MM.1S (cell line): ENCODE data around the gene CCDC196.

Experiments
- EZH2 ChIP-seq: fragments of 300-600 bp; sonication (generic); optimal IDR thresholded peaks from 2 replicates; pipeline ENCODE3; 2017; ENCODE audit warnings: low read depth, mild to moderate bottlenecking, antibody characterized with exemption, low read length, mixed read lengths
- EZH2phosphoT487 ChIP-seq: fragments of 300-600 bp; sonication (generic); IDR thresholded peaks from 2 replicates; pipeline ENCODE4 v1.6.1; 2018; ENCODE audit warnings: antibody characterized with exemption, low read length
- TF ChIP-seq, protein P1 (sequence below): fragments of 300-600 bp; sonication (generic); IDR thresholded peaks from 2 replicates; pipeline ENCODE4 v1.5.1; 2016; ENCODE audit warnings: antibody characterized with exemption, low read length, mixed read lengths

DNA sequence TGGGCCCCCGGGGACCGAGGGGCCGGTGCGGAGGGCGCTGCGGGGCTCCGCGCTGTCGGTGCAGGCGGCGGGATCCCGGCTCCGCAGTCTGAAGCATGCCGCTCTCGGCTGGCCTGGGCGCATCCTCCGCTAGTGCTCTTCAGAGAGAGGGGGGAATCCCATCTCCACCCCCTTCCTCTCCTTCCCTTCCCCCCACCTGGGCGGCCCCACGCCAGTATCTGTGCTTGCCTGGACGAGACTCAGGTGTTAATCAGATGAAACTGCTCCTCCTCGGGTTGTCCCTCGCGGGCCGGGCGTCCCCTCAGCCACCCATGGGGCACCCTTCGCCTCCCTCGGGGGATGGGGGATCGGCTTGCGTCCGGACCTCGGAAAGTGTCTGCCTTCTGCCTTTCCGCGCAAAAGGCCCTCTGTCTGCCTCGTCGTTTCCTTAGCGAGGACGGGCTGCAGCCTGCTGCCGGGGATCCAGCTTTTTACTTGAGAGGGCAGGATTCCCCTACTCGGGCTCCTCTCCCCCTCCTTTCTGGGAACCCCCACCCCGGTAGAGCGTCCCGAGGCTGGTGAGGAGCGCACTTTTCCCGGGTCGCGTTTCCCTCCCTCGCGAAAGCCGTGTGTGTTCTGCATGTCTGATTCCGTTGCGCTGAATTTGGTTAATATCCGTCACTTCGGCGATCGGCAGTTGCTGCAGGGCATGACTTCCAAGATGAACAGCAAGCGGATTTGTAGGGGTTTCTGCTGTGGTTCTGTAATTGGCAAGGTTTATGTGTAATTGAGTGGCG, 22.9 kb downstream of the CCDC196 start:
- TF ChIP-seq, protein P1, sequence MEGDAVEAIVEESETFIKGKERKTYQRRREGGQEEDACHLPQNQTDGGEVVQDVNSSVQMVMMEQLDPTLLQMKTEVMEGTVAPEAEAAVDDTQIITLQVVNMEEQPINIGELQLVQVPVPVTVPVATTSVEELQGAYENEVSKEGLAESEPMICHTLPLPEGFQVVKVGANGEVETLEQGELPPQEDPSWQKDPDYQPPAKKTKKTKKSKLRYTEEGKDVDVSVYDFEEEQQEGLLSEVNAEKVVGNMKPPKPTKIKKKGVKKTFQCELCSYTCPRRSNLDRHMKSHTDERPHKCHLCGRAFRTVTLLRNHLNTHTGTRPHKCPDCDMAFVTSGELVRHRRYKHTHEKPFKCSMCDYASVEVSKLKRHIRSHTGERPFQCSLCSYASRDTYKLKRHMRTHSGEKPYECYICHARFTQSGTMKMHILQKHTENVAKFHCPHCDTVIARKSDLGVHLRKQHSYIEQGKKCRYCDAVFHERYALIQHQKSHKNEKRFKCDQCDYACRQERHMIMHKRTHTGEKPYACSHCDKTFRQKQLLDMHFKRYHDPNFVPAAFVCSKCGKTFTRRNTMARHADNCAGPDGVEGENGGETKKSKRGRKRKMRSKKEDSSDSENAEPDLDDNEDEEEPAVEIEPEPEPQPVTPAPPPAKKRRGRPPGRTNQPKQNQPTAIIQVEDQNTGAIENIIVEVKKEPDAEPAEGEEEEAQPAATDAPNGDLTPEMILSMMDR = no peak
- TF ChIP-seq EZH2 (no peak), EZH2phosphoT487 (no peak)
